ENCODE data around the gene GRIN2C. TPM values are rescaled to one million over a fixed set of nuclear protein-coding genes. Genes with fewer than 3 reads are reported as not detected.

Gene GRIN2C
- total RNA-seq, 1 experiment from 2014 or later = 5.2 TPM

GRCh38 chr17:74810699-74811485 is 48.8 kb downstream of the GRIN2C start:
- TF ChIP-seq, protein P1, sequence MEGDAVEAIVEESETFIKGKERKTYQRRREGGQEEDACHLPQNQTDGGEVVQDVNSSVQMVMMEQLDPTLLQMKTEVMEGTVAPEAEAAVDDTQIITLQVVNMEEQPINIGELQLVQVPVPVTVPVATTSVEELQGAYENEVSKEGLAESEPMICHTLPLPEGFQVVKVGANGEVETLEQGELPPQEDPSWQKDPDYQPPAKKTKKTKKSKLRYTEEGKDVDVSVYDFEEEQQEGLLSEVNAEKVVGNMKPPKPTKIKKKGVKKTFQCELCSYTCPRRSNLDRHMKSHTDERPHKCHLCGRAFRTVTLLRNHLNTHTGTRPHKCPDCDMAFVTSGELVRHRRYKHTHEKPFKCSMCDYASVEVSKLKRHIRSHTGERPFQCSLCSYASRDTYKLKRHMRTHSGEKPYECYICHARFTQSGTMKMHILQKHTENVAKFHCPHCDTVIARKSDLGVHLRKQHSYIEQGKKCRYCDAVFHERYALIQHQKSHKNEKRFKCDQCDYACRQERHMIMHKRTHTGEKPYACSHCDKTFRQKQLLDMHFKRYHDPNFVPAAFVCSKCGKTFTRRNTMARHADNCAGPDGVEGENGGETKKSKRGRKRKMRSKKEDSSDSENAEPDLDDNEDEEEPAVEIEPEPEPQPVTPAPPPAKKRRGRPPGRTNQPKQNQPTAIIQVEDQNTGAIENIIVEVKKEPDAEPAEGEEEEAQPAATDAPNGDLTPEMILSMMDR (IDR thresholded peaks at IDR 0.05; ENCODE audit: insufficient read depth in 1 of 2, low read depth in 1 of 2, low read length in 1 of 2, severe bottlenecking in 1 of 2, unreplicated experiment in 1 of 2) = no peak
- Histone ChIP-seq H3K4me3 (ENCODE audit: low read depth, low read length) (no peak overlapping the region), H3K4me1 (no peaks in the 10 kb centered on the region), H3K36me3 (ENCODE audit: control insufficient read depth, insufficient read depth, low read length) (no peaks in the 10 kb centered on the region), H3K27me3 (replicated peaks; ENCODE audit: control insufficient read depth, insufficient read depth, low read length) (no peaks in the 10 kb centered on the region), H3K9me3 (no peaks in the 10 kb centered on the region)
- Mint-ChIP-seq H3K36me3 (ENCODE audit: insufficient read depth, unreplicated experiment) (no peaks in the 10 kb centered on the region), H3K9me3 (ENCODE audit: unreplicated experiment) (no peaks in the 10 kb centered on the region), H3K27ac (ENCODE audit: unreplicated experiment) (no peak overlapping the region), H3K4me1 (ENCODE audit: low read depth, unreplicated experiment) (no peaks in the 10 kb centered on the region), H3K4me3 (ENCODE audit: unreplicated experiment) (no peak overlapping the region), H3K27me3 (ENCODE audit: insufficient read depth, unreplicated experiment) (no peaks in the 10 kb centered on the region)
- ChIA-PET POLR2A (no interaction called here), CTCF (interaction anchor here (0.7 kb wide), 1 partner anchor 32 kb away, joined by 3 read pairs; no protein-coding TSS in a partner anchor)
- no TSS peak for BruUV-seq (replicated peaks)
- intact Hi-C loops (cut with micrococcal nuclease; ENCODE audit: unreplicated experiment) = no loop called here
- no peak for DNase-seq

DNA sequence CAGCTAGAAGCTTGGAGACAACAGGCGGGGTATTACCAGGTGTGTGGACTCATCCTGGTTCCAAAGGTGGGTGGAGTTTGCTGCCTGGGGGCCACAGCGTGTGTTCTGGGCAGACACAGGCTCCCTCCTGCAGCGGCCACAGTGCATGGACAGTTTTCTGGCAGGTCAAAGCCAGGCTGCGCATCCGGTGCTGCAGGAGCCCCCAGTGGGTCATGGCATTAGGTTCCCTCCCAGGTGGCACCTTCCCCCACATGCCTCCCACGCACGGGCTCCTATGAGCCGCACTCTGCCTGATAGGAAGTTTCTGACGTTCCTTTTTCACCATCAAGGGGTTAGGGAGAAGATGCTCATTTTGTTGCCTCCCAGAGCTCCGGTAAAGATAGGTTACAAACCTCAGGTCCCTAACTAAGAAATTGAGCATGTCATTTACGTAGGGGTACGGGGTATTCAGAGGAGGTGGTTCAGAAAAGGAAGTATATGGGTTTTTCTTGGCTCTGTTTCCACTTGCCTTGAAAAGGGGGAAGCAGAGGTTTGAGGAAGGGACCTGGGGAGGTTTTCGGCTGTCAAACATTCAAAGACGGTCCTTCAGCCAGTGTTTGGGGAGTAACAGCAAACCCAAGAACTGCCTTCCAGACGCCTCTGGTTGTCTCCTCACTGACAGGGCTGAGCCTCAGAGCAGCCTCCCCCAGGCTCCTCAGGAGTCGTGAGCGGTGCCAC is 50.8 kb downstream of the GRIN2C start:
- no peak for DNase-seq
- Histone ChIP-seq H3K27me3 (replicated peaks; ENCODE audit: control insufficient read depth, insufficient read depth, low read length) (no peaks in the 10 kb centered on the region), H3K4me1 (no peaks in the 10 kb centered on the region), H3K36me3 (ENCODE audit: control insufficient read depth, insufficient read depth, low read length) (0 out of 2 replicates have a peak, but pooled peaks cover 1% of the 10 kb centered on the region), H3K9me3 (no peaks in the 10 kb centered on the region), H3K4me3 (ENCODE audit: low read depth, low read length) (no peak overlapping the region)
- ChIA-PET CTCF (no interaction called here), POLR2A (no interaction called here)
- H3K4me3 Mint-ChIP-seq (ENCODE audit: unreplicated experiment) = no peak overlapping the region
- TF ChIP-seq, protein P1 (IDR thresholded peaks at IDR 0.05; ENCODE audit: insufficient read depth in 1 of 2, low read depth in 1 of 2, low read length in 1 of 2, severe bottlenecking in 1 of 2, unreplicated experiment in 1 of 2) = no peak
- intact Hi-C loops (cut with micrococcal nuclease; ENCODE audit: unreplicated experiment) = no loop called here
- no peaks in the 10 kb centered on the region for H3K9me3 Mint-ChIP-seq (ENCODE audit: unreplicated experiment)
- BruUV-seq (replicated peaks) = no TSS peak
- H3K27me3 Mint-ChIP-seq (ENCODE audit: insufficient read depth, unreplicated experiment) = no peaks in the 10 kb centered on the region
- no peaks in the 10 kb centered on the region for H3K4me1 Mint-ChIP-seq (ENCODE audit: low read depth, unreplicated experiment)
- H3K36me3 Mint-ChIP-seq (ENCODE audit: insufficient read depth, unreplicated experiment) = no peaks in the 10 kb centered on the region
- no peak overlapping the region for H3K27ac Mint-ChIP-seq (ENCODE audit: unreplicated experiment)

DNA sequence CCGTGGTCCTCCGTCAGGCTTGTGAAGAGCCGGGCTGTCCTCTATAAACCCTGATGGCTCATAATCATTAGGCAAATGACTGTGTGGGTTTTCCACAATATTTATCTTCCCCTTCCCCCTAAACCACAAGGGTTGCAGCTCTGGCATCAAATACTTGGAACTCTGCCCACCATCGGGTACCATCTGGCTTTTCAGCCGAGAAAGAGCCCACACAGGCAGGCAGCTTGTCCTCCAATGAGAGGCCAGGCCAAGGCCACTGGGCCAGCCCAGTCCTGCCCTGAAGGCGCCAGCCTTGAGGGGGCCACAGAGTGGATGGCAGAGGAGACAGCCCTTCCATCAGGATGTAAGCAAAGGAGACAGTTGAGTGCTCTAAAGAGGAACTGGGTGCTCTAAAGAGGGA is 51.8 kb downstream of the GRIN2C start:
- Histone ChIP-seq H3K9me3 (no peaks in the 10 kb centered on the region), H3K27me3 (replicated peaks; ENCODE audit: control insufficient read depth, insufficient read depth, low read length) (no peaks in the 10 kb centered on the region), H3K36me3 (ENCODE audit: control insufficient read depth, insufficient read depth, low read length) (0 out of 2 replicates have a peak, but pooled peaks cover 1% of the 10 kb centered on the region), H3K4me1 (no peaks in the 10 kb centered on the region), H3K4me3 (ENCODE audit: low read depth, low read length) (no peak overlapping the region)
- Mint-ChIP-seq H3K27me3 (ENCODE audit: insufficient read depth, unreplicated experiment) (no peaks in the 10 kb centered on the region), H3K4me3 (ENCODE audit: unreplicated experiment) (no peak overlapping the region), H3K9me3 (ENCODE audit: unreplicated experiment) (no peaks in the 10 kb centered on the region), H3K36me3 (ENCODE audit: insufficient read depth, unreplicated experiment) (no peaks in the 10 kb centered on the region), H3K27ac (ENCODE audit: unreplicated experiment) (no peak overlapping the region), H3K4me1 (ENCODE audit: low read depth, unreplicated experiment) (no peaks in the 10 kb centered on the region)
- BruUV-seq (replicated peaks) = no TSS peak
- DNase-seq = no peak
- TF ChIP-seq, protein P1 (IDR thresholded peaks at IDR 0.05; ENCODE audit: insufficient read depth in 1 of 2, low read depth in 1 of 2, low read length in 1 of 2, severe bottlenecking in 1 of 2, unreplicated experiment in 1 of 2) = no peak
- CTCF ChIA-PET = interaction anchor here (0.5 to 1.7 kb wide), 2 partner anchors 70 to 71 kb away, joined by 3 to 5 read pairs; partner anchors contain the start of gene RAB37
- POLR2A ChIA-PET = no interaction called here
- intact Hi-C loops (cut with micrococcal nuclease; ENCODE audit: unreplicated experiment) = no loop called here

All from Caco-2 (cell line).